Measurements from ENCODE around the gene VIPR1.

Gene VIPR1

DNA sequence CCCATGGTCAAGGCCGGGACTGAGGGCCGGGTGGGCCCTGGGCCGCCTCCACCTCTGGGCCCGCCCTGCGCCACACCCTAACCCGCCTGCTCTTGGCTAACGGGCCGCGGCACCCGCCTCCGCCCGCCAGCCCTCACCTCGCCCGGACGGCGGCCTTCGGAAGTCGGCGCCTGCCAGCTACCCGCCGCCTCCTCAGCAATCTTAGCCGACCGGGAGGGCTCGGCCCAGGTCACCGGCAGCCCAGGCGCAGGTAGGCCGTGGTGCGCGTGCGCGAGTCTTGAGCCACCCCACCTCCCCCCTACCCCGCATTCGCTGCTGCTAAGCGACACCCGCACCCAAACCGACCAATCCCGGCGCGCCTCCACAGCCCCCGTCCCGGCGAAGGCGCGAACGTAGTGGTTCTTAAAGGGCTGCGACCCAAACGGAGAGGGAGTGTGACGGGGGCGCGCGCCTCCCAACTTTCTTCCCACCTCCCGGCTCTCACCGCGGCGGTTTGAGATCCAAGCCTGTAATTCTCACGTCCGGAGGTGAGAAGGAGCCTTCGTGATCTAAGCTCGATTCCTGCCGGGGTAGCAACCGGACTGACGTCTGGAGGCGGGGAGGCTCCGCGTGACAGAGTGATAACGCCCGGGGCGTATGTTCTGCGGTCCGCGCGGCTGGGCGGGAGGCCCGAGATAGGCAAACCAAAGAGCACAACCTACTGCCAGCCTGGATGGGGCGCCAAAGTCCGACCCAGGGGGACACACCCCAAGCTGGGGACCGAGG lies 79.4 kb downstream of the VIPR1 start, which contains the start of gene SEC22C:
SEC22C (minus strand) TSS at position 259 of the 765 bp plus-strand sequence. CDS start 12,921 bp downstream, outside the sequence.
- no peak for FAIRE-seq

DNA sequence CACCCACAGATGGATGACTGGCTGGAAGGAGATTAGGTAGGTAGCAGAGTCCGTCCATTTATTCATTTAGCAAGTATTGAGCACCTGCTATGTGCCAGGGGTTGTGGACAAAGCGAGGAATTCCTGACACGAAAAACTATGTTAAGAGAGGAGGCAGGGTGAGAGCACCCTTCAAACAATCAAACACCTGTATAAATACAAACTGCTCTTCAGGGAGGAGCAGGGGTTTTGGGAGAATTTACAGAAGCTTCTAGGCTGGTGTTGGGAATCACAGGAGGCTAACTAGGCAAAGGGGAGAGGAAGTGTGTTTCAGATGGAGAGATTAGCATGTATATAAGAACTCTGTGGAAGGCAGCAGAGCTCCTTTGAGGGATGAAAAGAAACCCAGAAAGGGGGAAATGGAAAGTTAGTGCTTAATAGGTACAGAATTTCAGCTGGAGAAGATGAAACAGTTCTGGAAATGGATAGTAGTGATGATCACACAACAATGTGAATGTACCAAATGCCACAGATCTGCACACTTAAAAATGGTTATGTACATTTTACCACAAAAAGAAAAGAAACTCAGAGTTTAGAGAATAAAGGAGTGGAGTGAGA lies 80.1 kb downstream of the VIPR1 start:
- no peak for FAIRE-seq
